Measurements from ENCODE around the gene ZNF408. TPM values are rescaled to one million over a fixed set of nuclear protein-coding genes. Genes with fewer than 3 reads are reported as not detected.

ZNF408 gene
- total and polyA plus RNA-seq, 10 donors, result 4.7 to 17.4 (median 10.1) TPM

GRCh38 chr11:46663277-46663940 is 37.4 kb upstream of the ZNF408 start:
- Histone ChIP-seq H3K4me1 (peaks cover 0 to 41% (median 5%) of the 10 kb centered on the region in 6 donors), H3K27ac (peak overlapping the region in 1 of 8 donors; percentile 11)
- DNase-seq, result no peak

GRCh38 chr11:46664612-46665011 is 36.2 kb upstream of the ZNF408 start:
- Histone ChIP-seq H3K9me3 (no peaks in the 10 kb centered on the region), H3K4me1 (peaks cover 0 to 40% (median 8%) of the 10 kb centered on the region in 6 donors), H3K36me3 (peaks cover 0 to 100% (median 85%) of the 10 kb centered on the region in 6 donors), H3K27me3 (replicated peaks in 1 of 7) (no peaks in the 10 kb centered on the region), H3K4me3 (no peak overlapping the region), H3K27ac (peak overlapping the region in 5 of 8 donors; percentile 4 to 67 (median 58))
- no peak for DNase-seq
- intact Hi-C loops (cut with DNase I; ENCODE audit: low total_unique reads), result no loop called here
- WGBS, 5 donors, result 71 to 83% (median 75%) methylated on average over 6 of the region's 6 CpGs
- TF ChIP-seq CTCF (IDR thresholded peaks at IDR 0.05 in 8 of 11, conservative IDR thresholded peaks at IDR 0.05 in 3 of 11), result no peak
- no peak for TF ChIP-seq POLR2AphosphoS5 (IDR thresholded peaks at IDR 0.05)
- TF ChIP-seq POLR2A (IDR thresholded peaks at IDR 0.05), result no peak

More at GRCh38 chr11:46663277-46663940, 37.4 kb upstream of the ZNF408 start:
- intact Hi-C loops (cut with DNase I; ENCODE audit: low total_unique reads), result no loop called here
- Histone ChIP-seq H3K9me3 (no peaks in the 10 kb centered on the region), H3K36me3 (peaks cover 9 to 100% (median 84%) of the 10 kb centered on the region in 6 donors), H3K27me3 (replicated peaks in 1 of 7) (no peaks in the 10 kb centered on the region), H3K4me3 (no peak overlapping the region)
- TF ChIP-seq POLR2AphosphoS5 (IDR thresholded peaks at IDR 0.05) (no peak), POLR2A (IDR thresholded peaks at IDR 0.05) (no peak), CTCF (IDR thresholded peaks at IDR 0.05 in 8 of 11, conservative IDR thresholded peaks at IDR 0.05 in 3 of 11) (no peak)
- 82 to 95% (median 87%) methylated on average over 4 of the region's 4 CpGs for WGBS, 5 donors

GRCh38 chr11:46665356-46665755 is 35.5 kb upstream of the ZNF408 start:
- 38 to 97% (median 90%) methylated on average over 1 of the region's 1 CpG for WGBS, 5 donors
- no peak for TF ChIP-seq POLR2AphosphoS5 (IDR thresholded peaks at IDR 0.05)
- TF ChIP-seq CTCF (IDR thresholded peaks at IDR 0.05 in 8 of 11, conservative IDR thresholded peaks at IDR 0.05 in 3 of 11), result no peak
- no peak for TF ChIP-seq POLR2A (IDR thresholded peaks at IDR 0.05)
- H3K9me3 ChIP-seq, result no peaks in the 10 kb centered on the region
- no peaks in the 10 kb centered on the region for H3K27me3 ChIP-seq (replicated peaks in 1 of 7)
- intact Hi-C loops (cut with DNase I; ENCODE audit: low total_unique reads), result no loop called here
- peaks cover 0 to 100% (median 84%) of the 10 kb centered on the region in 6 donors for H3K36me3 ChIP-seq
- H3K27ac ChIP-seq, result peak overlapping the region in 7 of 8 donors; percentile 0 to 67 (median 33)
- H3K4me1 ChIP-seq, result peaks cover 1 to 41% (median 12%) of the 10 kb centered on the region in 6 donors
- DNase-seq, result no peak
- H3K4me3 ChIP-seq, result no peak overlapping the region

- intact Hi-C loops (cut with DNase I; ENCODE audit: low total_unique reads), result no loop called here
- no peaks in the 10 kb centered on the region for H3K27me3 ChIP-seq (replicated peaks in 1 of 7)
- no peak for DNase-seq
- H3K4me1 ChIP-seq, result peaks cover 9 to 53% (median 23%) of the 10 kb centered on the region in 6 donors
- no peaks in the 10 kb centered on the region for H3K9me3 ChIP-seq
- H3K27ac ChIP-seq, result peak overlapping the region in 7 of 8 donors; percentile 15 to 67 (median 44)
- H3K36me3 ChIP-seq, result peaks cover 0 to 100% (median 89%) of the 10 kb centered on the region in 6 donors
- TF ChIP-seq POLR2A (IDR thresholded peaks at IDR 0.05), result no peak
- no peak for TF ChIP-seq POLR2AphosphoS5 (IDR thresholded peaks at IDR 0.05)
- TF ChIP-seq CTCF (IDR thresholded peaks at IDR 0.05 in 8 of 11, conservative IDR thresholded peaks at IDR 0.05 in 3 of 11), result no peak
- no peak overlapping the region for H3K4me3 ChIP-seq
- WGBS, 5 donors, result 57 to 77% (median 70%) methylated on average over 5 of the region's 5 CpGs
Measured at GRCh38 chr11:46666516-46666915, 34.3 kb upstream of the ZNF408 start.

Measured in spleen (tissue), 11 donors.